OCI-LY1 (cell line): Measurements from ENCODE around the gene NECTIN4.
A peak's percentile ranks its signal among the peaks of the same experiment; 100 is the strongest.

ENCODE experiments used
- H2AFZ ChIP-seq: fragments of 200-600 bp; sonication (generic), shearing (Covaris generic); 2 replicates; pipeline ENCODE4 v1.6.0; 2014; ENCODE audit warnings: antibody characterized with exemption, mild to moderate bottlenecking, low read length
- H3F3A ChIP-seq: fragments of 200-600 bp; sonication (generic), shearing (Covaris generic); 2 replicates; pipeline ENCODE4 v1.6.0; 2014; ENCODE audit warnings: mild to moderate bottlenecking, antibody characterized with exemption, low read length, moderate library complexity; ENCODE audit not compliant: insufficient read depth
- H3K27ac ChIP-seq: fragments of 200-600 bp; sonication (generic); 2 replicates; pipeline ENCODE4 v1.5.1; 2014; ENCODE audit warnings: low read length, mixed run types, mild to moderate bottlenecking, low read depth; ENCODE audit not compliant: poor library complexity, severe bottlenecking
- H3K27me3 ChIP-seq: fragments of 200-600 bp; sonication (generic); 2 replicates; pipeline ENCODE4 v1.6.0; 2014; ENCODE audit warnings: antibody characterized with exemption, mild to moderate bottlenecking, low read length, moderate library complexity; ENCODE audit not compliant: insufficient read depth
- H3K36me3 ChIP-seq: fragments of 200-600 bp; sonication (generic); 2 replicates; pipeline ENCODE4 v1.6.1; 2014; ENCODE audit warnings: mild to moderate bottlenecking, antibody characterized with exemption, low read length, moderate library complexity, mixed read lengths; ENCODE audit not compliant: insufficient read depth
- H3K4me1 ChIP-seq: fragments of 200-600 bp; sonication (generic); 2 replicates; pipeline ENCODE4 v1.5.1; 2014; ENCODE audit warnings: mild to moderate bottlenecking, low read length, moderate library complexity; ENCODE audit not compliant: insufficient read depth, severe bottlenecking
- H3K4me2 ChIP-seq: fragments of 200-600 bp; sonication (generic), shearing (Covaris generic); 2 replicates; pipeline ENCODE4 v1.6.1; 2014; ENCODE audit warnings: low read length
- H3K4me3 ChIP-seq: fragments of 200-600 bp; sonication (generic); 2 replicates; pipeline ENCODE4 v1.5.1; 2014; ENCODE audit warnings: low read length, low read depth, mild to moderate bottlenecking, mixed read lengths; ENCODE audit not compliant: poor library complexity, severe bottlenecking
- H3K79me2 ChIP-seq: fragments of 200-600 bp; shearing (Covaris generic); 2 replicates; pipeline ENCODE4 v1.6.1; 2016; ENCODE audit warnings: mixed run types, low read length, mixed read lengths; ENCODE audit not compliant: insufficient read depth
- H3K9ac ChIP-seq: fragments of 200-600 bp; sonication (generic), shearing (Covaris generic); 2 replicates; pipeline ENCODE4 v1.6.1; 2014; ENCODE audit warnings: mild to moderate bottlenecking, low read length, mixed read lengths
- H3K9me2 ChIP-seq: fragments of 200-600 bp; sonication (generic), shearing (Covaris generic); 2 replicates; pipeline ENCODE4 v1.6.1; 2014; ENCODE audit warnings: low read depth, mild to moderate bottlenecking, low read length, mixed read lengths
- H3K9me3 ChIP-seq: fragments of 200-600 bp; shearing (Covaris generic); 2 replicates; pipeline ENCODE4 v1.6.1; 2014; ENCODE audit warnings: low read length, mixed read lengths
- H4K20me1 ChIP-seq: fragments of 200-600 bp; sonication (generic), shearing (Covaris generic); 2 replicates; pipeline ENCODE4 v1.6.0; 2016; ENCODE audit warnings: mild to moderate bottlenecking, low read length; ENCODE audit not compliant: insufficient read depth
- CTCF ChIP-seq: fragments of 200-600 bp; sonication (generic), shearing (Covaris generic); IDR thresholded peaks from 2 replicates; pipeline ENCODE4 v1.5.1; 2017; ENCODE audit warnings: mild to moderate bottlenecking, antibody characterized with exemption, low read length, moderate library complexity, mixed read lengths

The NECTIN4 gene

GRCh38 chr1:161021165-161021969 lies 68.0 kb downstream of the NECTIN4 start:
- Histone ChIP-seq H3K9me3 (no peaks in the 10 kb centered on the region), H3K4me1 (peaks cover 41% of the 10 kb centered on the region), H3K9ac (peak overlapping the region; percentile 72), H3F3A (0 out of 2 replicates have a peak, but pooled peaks cover 4% of the 10 kb centered on the region), H3K9me2 (no peaks in the 10 kb centered on the region), H2AFZ (peak overlapping the region; percentile 30; the same call in 1 of the 2 replicates), H3K27ac (peak overlapping the region; percentile 57), H4K20me1 (no peaks in the 10 kb centered on the region), H3K27me3 (no peaks in the 10 kb centered on the region), H3K4me3 (peak overlapping the region; percentile 76), H3K79me2 (peaks cover 6% of the 10 kb centered on the region), H3K4me2 (peak overlapping the region; percentile 91), H3K36me3 (no peaks in the 10 kb centered on the region)
- no peak for TF ChIP-seq CTCF
